ENCODE results near the gene NRP2.

The NRP2 gene

DNA sequence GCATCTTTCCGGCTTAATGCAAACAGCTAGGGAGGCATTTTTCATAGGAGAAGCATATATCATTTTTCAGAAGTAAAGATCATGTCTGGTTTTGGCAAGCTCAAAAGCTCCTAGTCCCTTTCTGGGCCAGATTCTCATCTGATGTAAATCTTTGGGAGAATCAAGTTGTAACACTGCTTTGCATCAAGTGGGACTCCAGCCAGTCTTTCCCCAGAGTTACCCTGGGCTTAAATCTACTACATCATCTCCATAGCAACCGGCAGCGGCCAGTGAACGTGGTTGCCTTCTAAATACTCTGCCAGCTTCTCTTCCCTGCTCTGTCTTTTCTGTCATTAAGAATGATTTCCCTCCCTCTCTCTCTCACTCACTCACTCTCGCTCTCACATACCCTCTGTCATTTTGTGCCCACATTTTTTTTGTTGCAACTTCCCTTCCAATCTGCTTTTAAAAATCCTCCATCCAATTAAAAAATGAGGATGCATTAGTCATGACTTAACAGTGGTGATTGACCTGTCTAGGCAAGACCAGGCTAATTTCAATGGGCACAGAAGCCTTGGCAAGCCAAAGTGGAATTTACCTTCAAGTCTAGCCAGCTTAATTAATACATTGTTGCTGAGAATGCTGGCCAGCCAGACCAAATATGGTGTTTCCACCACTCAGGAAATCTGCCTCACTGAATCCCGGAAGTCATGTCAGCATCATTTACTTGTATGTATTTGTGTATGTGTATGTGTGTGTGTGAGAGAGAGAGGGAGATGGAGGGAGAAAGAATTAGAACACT lies 93.0 kb downstream of the NRP2 start:
- DNase-seq (ENCODE audit: low read depth) = no peak

DNA sequence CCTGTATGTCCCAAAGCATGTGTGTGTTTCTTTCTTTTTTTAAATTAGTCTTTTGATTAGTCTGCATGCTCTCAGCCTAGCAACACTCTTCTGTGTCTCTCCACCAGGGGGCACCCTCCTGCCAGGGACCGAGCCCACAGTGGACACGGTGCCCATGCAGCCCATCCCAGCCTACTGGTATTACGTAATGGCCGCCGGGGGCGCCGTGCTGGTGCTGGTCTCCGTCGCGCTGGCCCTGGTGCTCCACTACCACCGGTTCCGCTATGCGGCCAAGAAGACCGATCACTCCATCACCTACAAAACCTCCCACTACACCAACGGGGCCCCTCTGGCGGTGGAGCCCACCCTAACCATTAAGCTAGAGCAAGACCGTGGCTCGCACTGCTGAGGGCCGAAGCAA lies 93.8 kb downstream of the NRP2 start:
- DNase-seq (ENCODE audit: low read depth) = no peak

- no peak for DNase-seq (ENCODE audit: low read depth)
Measured at GRCh38 chr2:205776720-205777119, 94.4 kb downstream of the NRP2 start.

DNA sequence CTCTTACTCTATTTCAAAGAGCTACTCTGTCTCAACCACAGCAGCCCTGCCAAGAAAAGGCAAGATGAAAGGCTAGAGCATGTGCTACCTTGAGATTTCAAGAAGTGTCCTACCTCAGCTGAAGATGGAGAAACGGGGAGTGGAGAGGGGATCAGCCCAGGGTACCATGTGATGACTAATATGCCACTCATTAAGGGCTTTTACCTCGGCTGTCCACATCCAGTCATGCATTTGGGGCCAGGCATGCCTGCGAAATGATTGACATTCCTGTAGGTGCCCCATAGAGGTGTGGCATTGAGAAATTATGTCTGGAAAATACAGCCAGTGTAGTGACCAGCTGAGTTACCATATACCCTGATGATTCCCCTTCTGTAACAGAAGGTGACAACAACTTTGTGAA lies 96.1 kb downstream of the NRP2 start:
- no peak for DNase-seq (ENCODE audit: low read depth)

DNA sequence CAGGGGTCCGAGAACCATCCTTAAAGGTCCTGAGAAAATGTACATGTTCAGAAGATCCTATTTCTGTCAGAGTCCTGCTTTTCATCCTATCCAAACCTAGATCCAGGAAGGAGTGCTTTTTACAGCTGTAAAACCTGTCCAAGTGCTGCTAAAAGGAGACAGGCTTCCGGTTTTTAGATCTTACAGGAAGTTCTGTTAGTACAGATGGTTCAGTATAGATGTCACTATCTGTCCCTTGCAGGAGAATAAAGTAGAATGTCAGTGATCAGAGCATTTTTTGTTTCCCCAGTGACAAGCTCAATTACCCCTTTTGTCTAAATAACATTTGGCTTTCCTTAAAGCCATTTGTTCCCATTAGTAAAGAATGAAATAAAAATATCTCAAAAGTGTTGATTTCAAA lies 98.3 kb downstream of the NRP2 start:
- no peak for DNase-seq (ENCODE audit: low read depth)

DNA sequence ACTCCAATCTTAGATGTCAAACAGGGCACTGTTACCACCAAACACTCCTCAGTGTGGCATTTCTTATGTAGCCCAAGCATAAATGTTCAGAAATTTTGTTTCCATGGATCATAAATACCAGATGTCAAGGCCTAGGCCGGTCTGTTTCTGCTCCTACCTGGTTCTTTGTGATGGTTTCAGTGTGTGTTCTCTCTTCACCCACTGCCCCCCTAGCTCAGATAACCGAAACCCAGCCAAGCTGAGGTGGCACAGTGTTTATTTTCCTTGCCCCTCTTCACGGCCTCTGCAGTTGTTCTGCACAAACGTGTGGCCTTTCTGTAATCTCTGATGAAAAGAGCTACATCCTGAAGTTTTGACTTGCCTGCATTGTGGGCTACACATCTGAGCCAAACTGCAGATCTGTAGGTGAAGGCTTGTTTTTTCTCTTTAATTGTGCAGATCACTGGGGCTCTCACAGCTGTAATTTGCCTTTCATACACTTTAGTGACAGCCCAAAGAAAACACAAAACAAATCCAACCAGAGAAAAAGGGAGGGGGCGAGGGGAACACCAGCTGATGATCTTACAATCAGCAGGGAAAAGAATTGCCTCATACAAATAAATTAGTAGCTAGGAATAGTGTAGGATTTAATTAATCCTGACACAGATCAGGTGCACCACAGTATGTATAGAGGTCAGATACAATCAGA lies 99.1 kb downstream of the NRP2 start:
- DNase-seq (ENCODE audit: low read depth) = no peak

GRCh38 chr2:205782941-205783340 lies 100.6 kb downstream of the NRP2 start:
- no peak for DNase-seq (ENCODE audit: low read depth)

DNA sequence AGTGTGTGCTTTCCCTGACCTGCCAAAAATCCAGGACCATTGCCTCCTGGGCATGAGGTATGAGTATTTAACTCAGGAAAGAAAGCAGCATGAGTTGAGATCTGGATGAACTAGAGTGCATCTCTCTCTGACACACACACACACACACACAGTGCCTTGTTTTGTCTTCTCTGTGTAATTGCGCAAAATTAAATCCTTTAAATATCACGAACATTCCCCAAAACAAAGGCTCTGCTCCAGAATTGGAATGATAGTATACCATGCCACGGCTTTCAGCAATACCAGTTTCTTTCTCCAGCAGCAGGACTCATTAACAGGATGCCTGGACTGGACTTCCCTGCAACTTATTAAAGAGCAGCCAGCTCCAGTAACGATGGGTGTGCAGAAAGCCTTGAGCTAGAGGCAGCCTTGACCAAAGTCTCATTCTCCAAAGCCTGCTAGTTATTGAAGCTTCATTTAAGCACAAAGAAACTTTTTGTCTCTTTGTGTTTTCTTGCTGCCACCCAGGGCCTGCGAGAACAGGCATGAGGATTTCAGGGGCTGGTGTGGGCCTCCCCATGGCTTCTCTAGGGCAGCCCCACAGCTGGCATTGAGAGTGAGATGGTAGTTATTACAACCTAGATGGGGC lies 101.7 kb downstream of the NRP2 start:
- DNase-seq (ENCODE audit: low read depth) = no peak

DNA sequence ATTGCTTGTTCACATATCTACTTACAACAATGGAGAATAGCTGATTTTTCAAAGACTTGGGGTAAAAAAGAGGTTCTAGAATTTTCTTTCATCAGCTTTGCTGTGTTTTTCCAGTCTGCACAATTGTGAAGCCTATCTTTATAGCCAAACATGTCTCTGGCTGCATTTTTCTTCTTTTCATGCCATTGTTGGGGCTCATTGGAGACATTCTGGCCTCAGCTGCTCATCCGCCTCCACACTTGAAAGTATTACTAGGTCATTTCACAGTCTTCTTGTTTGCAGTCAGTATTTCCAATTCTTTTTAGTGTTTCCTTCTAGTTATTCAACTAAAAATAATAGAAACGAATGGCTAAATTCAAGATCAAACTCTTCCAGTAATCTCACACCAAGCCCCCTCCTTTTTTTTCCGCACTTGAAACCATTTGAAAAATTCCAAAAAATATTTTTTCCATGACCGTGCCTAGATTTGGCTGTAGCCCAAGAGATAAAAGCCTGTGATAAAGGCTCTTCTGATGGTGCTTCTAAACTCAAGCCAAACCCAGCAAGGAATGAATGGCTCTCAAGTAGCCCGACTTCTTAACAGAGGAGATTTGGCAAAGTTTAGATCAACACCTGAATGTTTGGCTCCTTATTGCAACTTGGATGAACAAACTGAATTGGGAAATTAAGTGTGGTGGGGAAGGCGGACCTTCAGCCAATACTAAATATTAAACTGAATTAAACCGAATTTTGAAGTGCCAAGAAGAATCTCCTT lies 103.4 kb downstream of the NRP2 start:
- no peak for DNase-seq (ENCODE audit: low read depth)

DNA sequence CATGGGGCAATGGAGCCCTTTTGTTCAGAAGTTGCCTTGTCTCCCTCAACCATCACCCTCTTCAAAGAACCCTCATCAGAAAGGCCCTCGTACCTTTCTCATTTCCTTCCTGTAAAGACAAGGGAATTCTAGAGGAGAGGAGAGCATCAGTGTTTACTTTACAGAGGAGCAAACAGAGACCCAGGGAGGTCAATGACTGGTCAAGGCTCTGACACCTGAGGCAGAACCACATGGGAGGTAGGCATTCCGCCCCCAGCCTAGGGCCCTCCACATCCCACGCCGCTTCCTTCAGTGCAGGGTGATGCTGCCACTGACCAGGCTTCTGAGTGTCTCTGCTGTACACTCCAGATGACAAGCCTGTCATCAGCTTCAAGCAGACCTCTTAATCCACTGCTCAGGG lies 104.7 kb downstream of the NRP2 start:
- DNase-seq (ENCODE audit: low read depth) = no peak

DNA sequence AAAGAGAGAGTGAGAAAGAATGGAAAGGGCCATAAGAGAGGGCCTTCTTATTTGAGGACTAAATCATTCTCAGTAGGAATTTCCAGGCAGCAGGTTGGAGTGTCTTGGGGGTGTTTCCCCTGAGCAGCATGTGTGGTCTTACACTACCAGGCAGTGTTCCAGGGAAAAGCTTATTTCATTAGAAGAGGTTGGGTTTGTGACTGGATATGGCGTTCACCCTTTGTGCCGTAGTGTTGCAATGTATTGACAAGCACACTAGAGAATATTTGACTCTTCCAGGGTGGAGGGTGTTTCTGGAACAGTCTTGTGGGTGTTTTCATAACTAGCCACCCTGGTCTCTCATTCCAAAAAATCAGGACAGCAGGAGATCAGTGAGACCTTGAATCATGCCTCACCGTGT lies 105.5 kb downstream of the NRP2 start:
- DNase-seq (ENCODE audit: low read depth) = no peak

- no peak for DNase-seq (ENCODE audit: low read depth)
Measured at GRCh38 chr2:205789906-205790305, 107.6 kb downstream of the NRP2 start.

- no peak for DNase-seq (ENCODE audit: low read depth)
Measured at GRCh38 chr2:205792908-205793307, 110.6 kb downstream of the NRP2 start.

DNA sequence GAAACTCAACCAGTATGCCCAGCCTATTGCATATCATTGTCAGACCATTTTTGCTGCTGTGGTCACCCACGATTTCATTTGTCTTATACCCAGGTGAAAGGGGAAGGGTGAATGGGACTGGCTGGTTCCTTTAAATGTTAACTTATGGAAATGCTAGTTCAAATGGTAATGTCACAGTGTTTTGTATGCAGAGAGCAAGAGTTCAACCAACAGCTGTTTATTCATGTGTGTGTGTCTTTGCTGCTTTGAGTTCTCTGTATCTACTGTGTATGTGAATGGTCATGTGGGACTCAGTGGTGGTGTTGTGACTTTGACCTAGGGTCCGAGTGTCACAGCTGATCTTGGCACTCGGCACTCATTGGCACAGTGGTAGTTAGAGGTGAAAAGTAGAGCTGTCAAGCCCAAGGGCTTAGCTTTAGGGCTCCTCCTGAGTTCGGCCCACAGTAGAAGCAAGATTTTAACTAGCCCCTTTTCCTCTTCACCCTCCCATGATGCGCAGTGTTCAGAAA lies 114.6 kb downstream of the NRP2 start:
- no peak for DNase-seq (ENCODE audit: low read depth)

GRCh38 chr2:205797866-205798265 lies 115.6 kb downstream of the NRP2 start:
- no peak for DNase-seq (ENCODE audit: low read depth)

GRCh38 chr2:205800224-205800623 lies 117.9 kb downstream of the NRP2 start:
- no peak for DNase-seq (ENCODE audit: low read depth)

DNA sequence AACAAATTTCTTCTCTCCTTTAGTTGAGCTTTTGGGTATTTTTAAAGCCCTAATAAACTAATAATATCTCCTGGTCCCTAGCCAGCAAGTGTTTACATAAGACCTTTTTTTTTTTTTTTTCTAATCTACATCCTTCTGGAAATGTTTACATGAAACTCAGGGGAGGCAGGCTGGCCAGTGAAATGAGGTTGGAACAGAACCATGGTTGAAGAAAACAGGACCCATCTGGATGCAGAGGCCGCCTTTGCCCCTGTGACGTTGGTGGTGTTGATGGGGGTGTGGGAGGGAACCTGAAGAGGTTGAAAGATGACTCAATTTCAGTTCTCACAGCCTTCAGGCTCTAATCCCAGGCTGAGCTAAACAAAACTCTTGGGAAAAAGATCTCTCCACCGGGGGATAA lies 118.5 kb downstream of the NRP2 start:
- DNase-seq (ENCODE audit: low read depth) = no peak

- DNase-seq (ENCODE audit: low read depth) = no peak
Measured at GRCh38 chr2:205802065-205802464, 119.8 kb downstream of the NRP2 start.

DNA sequence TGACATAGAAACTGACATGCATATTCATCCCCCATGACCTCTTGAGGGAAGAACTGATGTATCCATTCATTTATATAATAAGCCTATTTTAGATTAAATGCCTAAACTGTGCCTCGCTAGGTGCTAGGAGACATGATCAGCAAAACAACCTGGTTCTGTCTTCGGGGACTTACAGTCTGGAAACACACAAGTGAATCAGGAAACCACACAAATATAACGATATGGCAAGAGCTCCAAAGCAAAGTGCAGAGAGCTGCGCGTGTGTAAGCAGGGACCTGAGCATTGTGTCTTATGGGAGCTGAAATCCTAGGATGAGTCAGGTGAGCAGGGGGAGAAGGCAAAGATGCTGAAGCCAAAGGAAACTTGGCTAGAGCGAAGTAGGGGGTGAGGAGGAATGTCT lies 120.6 kb downstream of the NRP2 start:
- no peak for DNase-seq (ENCODE audit: low read depth)

GRCh38 chr2:205803500-205803899 lies 121.2 kb downstream of the NRP2 start:
- DNase-seq (ENCODE audit: low read depth) = no peak

- DNase-seq (ENCODE audit: low read depth) = no peak
Measured at GRCh38 chr2:205805136-205805535, 122.8 kb downstream of the NRP2 start.

DNA sequence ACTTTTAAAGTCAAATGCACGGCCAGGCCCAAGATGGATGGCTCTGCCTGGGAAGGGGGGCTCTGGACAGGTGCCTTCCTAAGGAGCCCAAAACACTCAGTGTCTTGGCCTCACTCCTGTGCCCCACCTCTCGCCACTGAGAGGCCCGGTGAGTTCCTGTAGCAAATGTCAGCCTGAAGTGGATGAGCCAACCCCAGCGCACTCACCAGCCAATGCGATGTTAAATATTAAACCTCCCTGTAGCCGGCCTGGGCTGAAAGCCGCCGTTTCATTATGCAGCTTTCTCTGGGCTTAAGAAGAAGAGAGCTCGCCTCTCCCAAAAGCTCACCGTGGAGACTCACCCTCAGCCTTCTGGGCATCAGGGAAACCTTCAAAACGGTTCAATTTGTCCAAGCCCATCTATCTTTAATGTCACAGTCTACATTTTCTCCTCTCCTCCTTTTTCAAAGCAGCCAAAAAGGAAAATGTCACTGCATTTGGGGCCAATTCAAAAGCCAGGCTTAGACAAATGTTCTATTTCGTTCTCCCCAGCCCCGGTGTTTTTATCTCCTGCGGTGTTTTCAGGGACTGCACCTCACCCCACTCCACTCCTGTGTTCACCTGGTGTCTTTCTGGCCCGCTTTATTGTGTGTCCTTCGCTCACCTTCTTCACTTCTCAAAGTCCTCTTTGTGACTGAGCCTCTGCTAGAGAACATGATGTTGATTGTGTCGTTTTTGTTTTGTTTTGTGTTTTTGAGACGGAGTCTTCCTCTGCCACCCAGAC lies 124.0 kb downstream of the NRP2 start:
- DNase-seq (ENCODE audit: low read depth) = no peak

Measured in GM04503 (cell line).